ENCODE results near the gene FSTL4. TPM values are rescaled to one million over a fixed set of nuclear protein-coding genes. Genes with fewer than 3 reads are reported as not detected.

Gene FSTL4
- total RNA-seq, 1 experiment from 2014 or later: not detected

DNA sequence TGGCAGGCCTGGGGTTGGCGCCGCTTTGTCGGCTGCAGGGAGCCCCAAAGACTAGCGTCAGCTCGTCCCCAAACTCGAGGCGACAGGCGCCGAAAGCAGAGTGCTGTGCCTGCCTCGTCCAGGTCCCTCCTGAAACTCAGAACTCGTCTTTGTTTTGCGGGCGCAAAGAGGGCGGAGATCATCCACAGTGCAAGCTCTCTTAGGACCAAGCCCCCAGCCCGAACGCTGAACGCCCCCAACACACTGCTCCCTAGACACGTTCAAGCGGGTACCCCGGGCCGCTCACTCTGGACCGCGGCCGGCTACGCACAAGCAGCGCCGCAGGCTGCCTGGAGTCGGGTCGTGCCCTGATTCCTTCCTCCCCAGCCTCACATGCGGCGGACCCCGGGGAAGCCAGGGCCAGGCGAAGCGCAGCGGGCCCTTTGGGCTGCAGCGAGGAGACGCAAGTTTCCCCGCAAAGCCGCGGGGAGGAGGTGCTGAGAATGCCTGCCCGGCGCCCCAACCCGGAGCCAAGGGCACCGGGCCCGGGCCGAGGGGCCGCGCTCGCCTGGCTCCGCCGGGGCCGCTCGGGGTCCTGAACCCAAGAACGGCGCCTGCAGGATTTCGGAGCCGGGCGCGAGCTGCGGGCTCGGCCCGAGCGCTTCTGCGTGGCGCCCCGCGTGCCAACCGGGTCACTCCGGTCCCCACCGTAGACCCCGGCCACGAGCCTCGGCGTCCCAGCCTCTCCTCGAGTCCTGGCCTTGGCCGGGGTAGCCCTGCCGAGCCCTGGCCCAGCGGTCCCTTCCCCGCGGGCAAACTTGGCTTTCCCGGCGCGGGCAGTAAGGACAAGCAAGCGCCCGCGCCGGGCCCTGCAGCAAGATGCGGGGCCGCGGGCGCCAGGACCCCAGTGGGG lies 738 bp downstream of the FSTL4 start:
- no TSS peak for BruUV-seq (replicated peaks)
- H3K27me3 Mint-ChIP-seq (ENCODE audit: unreplicated experiment): peaks cover 88% of the 10 kb centered on the region

DNA sequence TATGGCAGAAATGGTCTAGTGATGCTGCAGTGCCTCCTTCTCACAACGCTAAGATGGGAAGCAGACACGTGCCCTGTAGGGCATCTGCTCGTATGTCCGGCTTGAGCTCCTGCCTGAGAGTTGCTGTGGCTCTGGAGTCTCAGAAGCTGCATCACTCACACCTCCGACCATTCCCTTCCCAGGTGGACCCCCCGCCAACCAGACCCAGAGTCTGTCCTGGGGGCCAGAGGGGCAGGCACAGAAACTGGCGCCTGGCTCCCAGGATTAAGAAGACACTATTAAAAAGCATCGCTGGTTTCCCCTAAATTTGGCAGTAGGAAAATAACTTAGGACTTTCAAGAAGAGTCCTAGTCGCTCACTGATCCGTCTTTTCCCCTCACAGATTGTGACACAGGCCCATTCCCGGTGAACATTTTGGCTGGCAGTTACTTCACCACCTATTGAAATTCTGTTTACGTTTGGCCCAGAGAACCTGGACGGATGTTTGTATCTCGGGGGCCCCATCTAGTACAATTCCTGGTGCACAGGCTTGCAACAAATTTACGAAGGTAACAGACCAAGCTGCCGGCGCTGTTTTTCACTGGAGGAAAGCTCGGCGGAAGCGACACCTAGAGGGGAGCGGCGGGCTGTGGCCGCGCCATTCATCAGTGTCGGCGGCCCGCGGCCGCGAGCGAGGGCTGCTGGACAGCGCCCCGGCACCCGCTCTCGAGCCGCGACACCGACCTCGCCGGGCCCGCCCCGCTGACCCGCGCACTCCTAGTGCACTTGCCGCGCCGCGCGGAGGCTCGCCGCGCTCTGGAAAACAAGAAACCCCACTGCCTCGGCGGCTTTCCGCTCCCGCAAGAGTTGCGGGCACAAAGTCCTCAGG lies 1.6 kb downstream of the FSTL4 start:
- no TSS peak for BruUV-seq (replicated peaks)
- Mint-ChIP-seq H3K9me3 (ENCODE audit: low read depth, unreplicated experiment) (no peaks in the 10 kb centered on the region), H3K27ac (ENCODE audit: unreplicated experiment) (no peak overlapping the region), H3K36me3 (ENCODE audit: insufficient read depth, unreplicated experiment) (peaks cover 13% of the 10 kb centered on the region), H3K4me1 (ENCODE audit: low read depth, unreplicated experiment) (no peaks in the 10 kb centered on the region), H3K4me3 (ENCODE audit: low read depth, unreplicated experiment) (peak overlapping the region; percentile 46), H3K27me3 (ENCODE audit: unreplicated experiment) (peaks cover 90% of the 10 kb centered on the region)
- intact Hi-C loops (cut with micrococcal nuclease; ENCODE audit: unreplicated experiment): no loop called here
- peak; percentile 79 for DNase-seq
- TF ChIP-seq, protein P1, sequence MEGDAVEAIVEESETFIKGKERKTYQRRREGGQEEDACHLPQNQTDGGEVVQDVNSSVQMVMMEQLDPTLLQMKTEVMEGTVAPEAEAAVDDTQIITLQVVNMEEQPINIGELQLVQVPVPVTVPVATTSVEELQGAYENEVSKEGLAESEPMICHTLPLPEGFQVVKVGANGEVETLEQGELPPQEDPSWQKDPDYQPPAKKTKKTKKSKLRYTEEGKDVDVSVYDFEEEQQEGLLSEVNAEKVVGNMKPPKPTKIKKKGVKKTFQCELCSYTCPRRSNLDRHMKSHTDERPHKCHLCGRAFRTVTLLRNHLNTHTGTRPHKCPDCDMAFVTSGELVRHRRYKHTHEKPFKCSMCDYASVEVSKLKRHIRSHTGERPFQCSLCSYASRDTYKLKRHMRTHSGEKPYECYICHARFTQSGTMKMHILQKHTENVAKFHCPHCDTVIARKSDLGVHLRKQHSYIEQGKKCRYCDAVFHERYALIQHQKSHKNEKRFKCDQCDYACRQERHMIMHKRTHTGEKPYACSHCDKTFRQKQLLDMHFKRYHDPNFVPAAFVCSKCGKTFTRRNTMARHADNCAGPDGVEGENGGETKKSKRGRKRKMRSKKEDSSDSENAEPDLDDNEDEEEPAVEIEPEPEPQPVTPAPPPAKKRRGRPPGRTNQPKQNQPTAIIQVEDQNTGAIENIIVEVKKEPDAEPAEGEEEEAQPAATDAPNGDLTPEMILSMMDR (IDR thresholded peaks at IDR 0.05; ENCODE audit: unreplicated experiment): peak; percentile 48
- CTCF ChIA-PET: interaction anchor here (1.0 to 1.6 kb wide), 3 partner anchors 27 to 187 kb away, joined by 3 to 8 read pairs (median 4); no protein-coding TSS in a partner anchor

More for the DNA sequence above, 738 bp downstream of the FSTL4 start:
- H3K27ac Mint-ChIP-seq (ENCODE audit: unreplicated experiment): no peak overlapping the region
- no peak for DNase-seq
- intact Hi-C loops (cut with micrococcal nuclease; ENCODE audit: unreplicated experiment): no loop called here
- CTCF ChIA-PET: interaction anchor here (0.7 to 1.1 kb wide), 3 partner anchors 52 to 188 kb away, joined by 3 to 8 read pairs (median 3); no protein-coding TSS in a partner anchor
- peak overlapping the region; percentile 46 for H3K4me3 Mint-ChIP-seq (ENCODE audit: low read depth, unreplicated experiment)
- H3K9me3 Mint-ChIP-seq (ENCODE audit: low read depth, unreplicated experiment): no peaks in the 10 kb centered on the region
- peaks cover 13% of the 10 kb centered on the region for H3K36me3 Mint-ChIP-seq (ENCODE audit: insufficient read depth, unreplicated experiment)
- H3K4me1 Mint-ChIP-seq (ENCODE audit: low read depth, unreplicated experiment): no peaks in the 10 kb centered on the region
- TF ChIP-seq, protein P1 (IDR thresholded peaks at IDR 0.05; ENCODE audit: unreplicated experiment): no peak

DNA sequence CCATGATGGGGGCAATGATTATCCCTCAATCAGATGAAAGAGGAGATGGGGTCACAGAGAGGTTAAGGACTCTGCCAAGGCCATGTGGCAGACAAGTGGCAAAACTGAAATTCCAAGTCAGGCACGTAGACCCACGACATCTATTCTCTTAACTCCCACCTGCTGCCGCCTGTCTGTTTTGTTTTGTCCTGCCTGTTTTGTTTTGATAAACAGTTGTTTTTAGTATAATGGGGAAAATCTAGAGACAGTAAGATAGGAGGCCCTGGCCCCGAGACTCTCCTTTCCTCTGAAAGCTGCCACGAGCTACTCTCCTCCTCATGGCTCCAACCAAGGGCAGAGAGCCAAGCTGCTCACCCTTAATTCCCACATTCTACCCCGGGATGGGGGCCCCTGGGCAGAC lies 4.9 kb downstream of the FSTL4 start:
- no peaks in the 10 kb centered on the region for H3K4me1 Mint-ChIP-seq (ENCODE audit: low read depth, unreplicated experiment)
- H3K27ac Mint-ChIP-seq (ENCODE audit: unreplicated experiment): no peak overlapping the region
- H3K4me3 Mint-ChIP-seq (ENCODE audit: low read depth, unreplicated experiment): no peak overlapping the region
- CTCF ChIA-PET: no interaction called here
- peaks cover 90% of the 10 kb centered on the region for H3K27me3 Mint-ChIP-seq (ENCODE audit: unreplicated experiment)
- TF ChIP-seq, protein P1 (IDR thresholded peaks at IDR 0.05; ENCODE audit: unreplicated experiment): no peak
- peaks cover 8% of the 10 kb centered on the region for H3K36me3 Mint-ChIP-seq (ENCODE audit: insufficient read depth, unreplicated experiment)
- no TSS peak for BruUV-seq (replicated peaks)
- no peaks in the 10 kb centered on the region for H3K9me3 Mint-ChIP-seq (ENCODE audit: low read depth, unreplicated experiment)
- intact Hi-C loops (cut with micrococcal nuclease; ENCODE audit: unreplicated experiment): no loop called here
- no peak for DNase-seq

DNA sequence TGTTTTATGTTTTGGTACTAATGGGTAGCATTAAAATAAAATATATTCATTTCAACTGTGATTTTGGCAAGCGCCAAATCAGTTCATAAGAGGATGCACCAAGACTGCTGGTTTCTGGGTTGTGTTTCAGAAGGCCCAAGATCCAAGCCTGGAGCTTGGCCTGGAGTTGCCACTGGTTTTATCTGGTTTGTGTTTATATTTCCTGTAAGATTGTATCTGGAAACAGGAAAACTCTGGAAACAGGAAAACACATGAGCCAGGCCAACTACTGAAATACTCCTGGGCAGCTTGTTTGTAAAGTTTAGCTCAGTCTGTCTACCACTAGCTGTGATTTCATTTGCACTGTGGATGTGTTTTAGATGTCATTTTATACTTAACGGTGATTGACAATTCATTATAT lies 5.5 kb downstream of the FSTL4 start:
- CTCF ChIA-PET: no interaction called here
- TF ChIP-seq, protein P1 (IDR thresholded peaks at IDR 0.05; ENCODE audit: unreplicated experiment): no peak
- Mint-ChIP-seq H3K9me3 (ENCODE audit: low read depth, unreplicated experiment) (no peaks in the 10 kb centered on the region), H3K4me1 (ENCODE audit: low read depth, unreplicated experiment) (no peaks in the 10 kb centered on the region), H3K4me3 (ENCODE audit: low read depth, unreplicated experiment) (no peak overlapping the region), H3K27ac (ENCODE audit: unreplicated experiment) (no peak overlapping the region), H3K27me3 (ENCODE audit: unreplicated experiment) (peaks cover 94% of the 10 kb centered on the region), H3K36me3 (ENCODE audit: insufficient read depth, unreplicated experiment) (peaks cover 8% of the 10 kb centered on the region)
- no TSS peak for BruUV-seq (replicated peaks)
- DNase-seq: no peak
- intact Hi-C loops (cut with micrococcal nuclease; ENCODE audit: unreplicated experiment): no loop called here
